Neural progenitor cell (in vitro differentiated cells): ENCODE results near the gene HSF2BP.
"Not testable (repeated sequence)": the region's sequence is repeated elsewhere in the genome, so short reads cannot be mapped to it uniquely, and the experiment has no call there.

ENCODE experiments used
- CTCF ChIP-seq: fragments of 200-600 bp; sonication (generic); IDR thresholded peaks from 2 replicates; pipeline ENCODE4 v1.5.1; 2017; ENCODE audit warnings: antibody characterized with exemption, mild to moderate bottlenecking
- EZH2 ChIP-seq: fragments of 200-600 bp; sonication (generic); IDR thresholded peaks from 2 replicates; pipeline ENCODE4 v1.6.1; 2017; ENCODE audit warnings: antibody characterized with exemption, mild to moderate bottlenecking, moderate library complexity

- TF ChIP-seq CTCF, EZH2: not testable (repeated sequence)
Observed at GRCh38 chr21:43516295-43516847, 142.9 kb downstream of the HSF2BP start.
